Coronary artery (tissue), 2 donors: ENCODE measurements around the gene SARS1.

ENCODE experiments used
- DNase-seq: peaks from one replicate; pipeline ENCODE4 v3.0.0-alpha.2; 2017; ENCODE audit warnings: low spot score
- H3K27ac ChIP-seq, 2 donors: fragments of 200-600 bp; sonication (generic); one replicate each; pipeline ENCODE4 v1.5.1; 2016 to 2019
- H3K4me3 ChIP-seq: fragments of 200-600 bp; sonication (generic); 2 replicates; pipeline ENCODE4 v1.5.1; 2016; ENCODE audit warnings: mild to moderate bottlenecking, moderate library complexity
- TF ChIP-seq, protein P1 (sequence below): fragments of 200-600 bp; sonication (generic); IDR thresholded peaks from one replicate; pipeline ENCODE4 v1.5.1; 2019; ENCODE audit warnings: antibody characterized with exemption

The SARS1 gene

DNA sequence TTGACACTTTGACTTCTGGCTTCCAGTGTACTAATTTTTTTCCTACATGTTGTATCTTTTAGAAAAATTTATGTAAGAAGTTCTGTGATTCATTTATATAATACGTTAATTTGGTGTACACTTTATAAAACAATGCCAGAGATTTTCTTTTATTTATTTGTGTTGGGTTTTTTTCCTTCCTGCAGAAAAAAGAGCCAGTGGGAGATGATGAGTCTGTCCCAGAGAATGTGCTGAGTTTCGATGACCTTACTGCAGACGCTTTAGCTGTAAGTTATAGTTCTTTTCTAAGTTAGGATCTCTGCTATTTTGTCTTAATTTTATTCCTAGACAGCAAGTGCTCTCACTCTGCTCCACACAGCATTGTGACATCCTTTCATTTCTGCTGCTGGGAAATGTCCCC lies 14.4 kb downstream of the SARS1 start:
- DNase-seq = no peak
- TF ChIP-seq, protein P1, sequence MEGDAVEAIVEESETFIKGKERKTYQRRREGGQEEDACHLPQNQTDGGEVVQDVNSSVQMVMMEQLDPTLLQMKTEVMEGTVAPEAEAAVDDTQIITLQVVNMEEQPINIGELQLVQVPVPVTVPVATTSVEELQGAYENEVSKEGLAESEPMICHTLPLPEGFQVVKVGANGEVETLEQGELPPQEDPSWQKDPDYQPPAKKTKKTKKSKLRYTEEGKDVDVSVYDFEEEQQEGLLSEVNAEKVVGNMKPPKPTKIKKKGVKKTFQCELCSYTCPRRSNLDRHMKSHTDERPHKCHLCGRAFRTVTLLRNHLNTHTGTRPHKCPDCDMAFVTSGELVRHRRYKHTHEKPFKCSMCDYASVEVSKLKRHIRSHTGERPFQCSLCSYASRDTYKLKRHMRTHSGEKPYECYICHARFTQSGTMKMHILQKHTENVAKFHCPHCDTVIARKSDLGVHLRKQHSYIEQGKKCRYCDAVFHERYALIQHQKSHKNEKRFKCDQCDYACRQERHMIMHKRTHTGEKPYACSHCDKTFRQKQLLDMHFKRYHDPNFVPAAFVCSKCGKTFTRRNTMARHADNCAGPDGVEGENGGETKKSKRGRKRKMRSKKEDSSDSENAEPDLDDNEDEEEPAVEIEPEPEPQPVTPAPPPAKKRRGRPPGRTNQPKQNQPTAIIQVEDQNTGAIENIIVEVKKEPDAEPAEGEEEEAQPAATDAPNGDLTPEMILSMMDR = no peak
- Histone ChIP-seq H3K27ac (no peak overlapping the region), H3K4me3 (no peak overlapping the region)

DNA sequence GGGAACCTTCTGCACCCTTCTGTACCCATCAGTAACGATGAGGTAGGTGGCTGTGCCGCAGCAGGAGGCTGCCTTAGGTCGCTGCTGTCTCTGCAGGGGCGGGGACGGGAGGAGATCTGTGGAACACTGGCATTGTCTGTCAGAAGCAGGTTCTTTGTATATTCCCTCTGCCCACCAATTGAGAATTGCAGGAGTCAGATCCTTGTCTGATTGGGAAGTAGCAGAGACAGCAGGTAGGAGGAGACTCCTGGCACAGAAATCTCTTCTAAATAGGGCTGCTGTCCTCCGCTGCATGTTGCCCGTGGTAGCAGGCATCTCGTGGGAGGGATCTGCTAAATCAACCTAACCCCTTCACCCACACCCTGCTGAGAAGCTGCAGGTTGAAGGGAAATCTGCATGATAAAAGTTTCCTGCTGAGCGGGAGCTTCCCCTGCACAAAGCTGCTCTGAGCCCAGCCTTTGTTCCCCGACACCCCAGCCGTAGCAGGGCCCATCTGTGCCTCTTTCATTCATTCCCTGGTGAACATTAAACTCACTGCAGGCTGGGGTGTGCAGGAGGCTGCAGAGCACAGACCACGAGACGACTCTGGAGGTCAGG lies 15.9 kb downstream of the SARS1 start:
- TF ChIP-seq, protein P1 = no peak
- no peak for DNase-seq
- H3K27ac ChIP-seq = no peak overlapping the region
- H3K4me3 ChIP-seq = no peak overlapping the region

DNA sequence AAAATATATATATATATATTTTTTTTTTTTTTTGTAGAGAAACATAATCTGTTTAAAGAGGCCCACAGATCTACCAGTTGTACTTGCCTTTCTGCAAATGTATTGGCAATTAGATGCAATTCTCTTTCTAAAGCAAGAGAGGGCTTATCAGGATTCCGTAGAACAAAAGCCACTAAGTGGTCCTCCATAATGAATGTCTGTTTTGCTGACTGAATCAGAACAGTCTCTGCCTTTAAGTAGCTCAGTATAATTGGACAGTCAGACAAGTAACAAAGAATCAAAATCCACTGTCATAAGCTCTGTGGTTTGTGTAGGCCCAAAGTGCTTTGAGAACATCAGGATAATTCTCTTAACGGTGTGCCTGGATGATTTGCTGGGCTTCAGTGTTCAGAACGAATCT lies 17.3 kb downstream of the SARS1 start:
- no peak for DNase-seq
- TF ChIP-seq, protein P1 = no peak
- H3K4me3 ChIP-seq = no peak overlapping the region
- no peak overlapping the region for H3K27ac ChIP-seq

DNA sequence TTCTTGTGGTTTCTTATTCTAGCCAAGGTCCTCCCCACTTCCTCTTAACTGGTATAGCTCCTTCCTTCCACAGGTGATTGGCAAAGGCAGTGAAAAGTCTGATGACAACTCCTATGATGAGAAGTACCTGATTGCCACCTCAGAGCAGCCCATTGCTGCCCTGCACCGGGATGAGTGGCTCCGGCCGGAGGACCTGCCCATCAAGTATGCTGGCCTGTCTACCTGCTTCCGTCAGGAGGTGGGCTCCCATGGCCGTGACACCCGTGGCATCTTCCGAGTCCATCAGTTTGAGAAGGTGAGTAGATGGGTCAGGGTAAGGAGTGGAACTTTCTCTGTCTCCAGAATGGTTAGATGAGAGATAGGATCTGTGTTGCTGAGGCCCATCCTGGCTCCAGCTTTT lies 21.4 kb downstream of the SARS1 start:
- DNase-seq = no peak
- Histone ChIP-seq H3K27ac (no peak overlapping the region), H3K4me3 (no peak overlapping the region)
- TF ChIP-seq, protein P1 = no peak

DNA sequence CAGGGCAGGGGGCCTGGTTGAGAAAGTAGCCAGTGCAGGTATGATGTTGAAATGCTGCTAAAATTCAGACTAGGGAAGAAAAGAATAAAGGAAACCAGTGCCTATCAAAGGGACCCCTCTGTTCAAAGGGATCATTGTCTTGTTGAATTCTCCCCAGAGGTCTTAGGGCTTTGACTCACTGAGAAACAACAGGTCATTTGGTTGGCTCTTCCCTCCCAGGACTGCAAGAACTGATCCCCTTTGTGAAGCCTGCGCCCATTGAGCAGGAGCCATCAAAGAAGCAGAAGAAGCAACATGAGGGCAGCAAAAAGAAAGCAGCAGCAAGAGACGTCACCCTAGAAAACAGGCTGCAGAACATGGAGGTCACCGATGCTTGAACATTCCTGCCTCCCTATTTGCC lies 23.8 kb downstream of the SARS1 start:
- no peak for DNase-seq

DNA sequence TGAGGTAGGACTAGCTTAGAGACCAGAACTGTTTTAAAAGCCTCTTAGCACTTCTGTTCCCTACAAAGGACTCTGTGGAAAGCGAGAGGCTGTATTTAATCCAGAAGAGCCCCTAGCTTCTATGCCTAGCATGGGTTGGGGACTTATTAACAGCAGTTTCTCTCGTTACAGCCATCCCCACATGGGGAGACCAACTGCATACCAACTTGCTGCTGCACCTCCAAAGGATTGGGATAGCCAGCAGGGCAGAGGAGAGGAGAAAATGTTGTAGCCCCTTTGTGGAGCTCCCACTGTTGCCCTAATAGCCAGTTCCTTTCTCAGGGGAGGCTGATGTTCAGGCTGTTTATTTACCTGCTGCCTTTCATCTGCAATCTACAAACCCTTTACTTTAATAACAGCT lies 24.7 kb downstream of the SARS1 start:
- TF ChIP-seq, protein P1 = no peak
- no peak for DNase-seq
- H3K4me3 ChIP-seq = no peak overlapping the region
- no peak overlapping the region for H3K27ac ChIP-seq

More for the DNA sequence above, 23.8 kb downstream of the SARS1 start:
- Histone ChIP-seq H3K4me3 (no peak overlapping the region), H3K27ac (no peak overlapping the region)
- TF ChIP-seq, protein P1 = no peak

DNA sequence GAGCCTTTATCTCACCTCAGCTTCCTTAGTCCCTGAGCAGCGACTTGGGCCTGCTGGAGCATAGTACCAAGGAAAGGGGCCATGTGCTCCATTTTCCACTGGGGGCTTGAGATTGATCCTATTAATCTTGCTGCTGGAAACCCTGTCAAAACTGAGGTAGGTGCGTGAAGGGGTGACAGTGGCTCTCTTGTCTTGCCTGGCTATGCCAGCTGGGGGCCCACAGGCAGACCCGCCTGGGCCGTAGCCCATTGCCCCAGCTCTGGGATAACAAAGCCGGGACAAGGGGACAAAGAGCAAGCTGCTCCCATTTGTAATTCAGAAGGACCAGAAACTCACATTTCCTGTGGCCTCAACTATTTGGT lies 25.3 kb downstream of the SARS1 start:
- Histone ChIP-seq H3K4me3 (no peak overlapping the region), H3K27ac (no peak overlapping the region)
- TF ChIP-seq, protein P1 = no peak
- no peak for DNase-seq
